Measurements from ENCODE around the gene OLIG1. TPM values are rescaled to one million over a fixed set of nuclear protein-coding genes. Genes with fewer than 3 reads are reported as not detected.

Gene OLIG1
- total and polyA plus RNA-seq, 2 of the 13 experiments (the other 11 are each of a cell fraction or from before 2014, with no cell fraction given), result not detected

DNA sequence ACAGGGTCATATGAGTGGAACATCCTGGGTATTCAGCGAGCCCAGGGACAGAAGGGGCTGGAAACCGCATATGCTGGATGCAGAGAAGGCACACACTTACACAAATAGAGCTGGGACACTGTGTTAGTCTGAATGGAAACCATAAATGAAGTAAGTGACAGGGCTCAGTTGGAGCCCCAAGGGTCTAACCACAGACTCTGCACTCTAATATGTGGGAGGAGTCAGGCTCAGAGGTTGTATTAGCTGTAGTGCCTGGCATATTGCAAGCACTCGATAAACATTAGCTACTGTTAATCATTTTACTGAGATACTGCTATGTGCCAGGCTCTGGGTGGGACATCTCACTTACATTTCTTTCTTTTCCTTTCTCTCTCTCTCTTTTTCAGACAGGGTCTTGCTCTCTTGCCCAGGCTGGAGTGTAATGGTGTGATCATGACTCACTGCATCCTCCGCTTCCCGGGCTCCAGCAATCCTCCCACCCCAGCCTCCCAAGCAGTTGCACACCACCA is 6.5 kb upstream of the OLIG1 start:
- intact Hi-C loops (cut with micrococcal nuclease; ENCODE audit: unreplicated experiment), result no loop called here
- in situ Hi-C loops (cut with HindIII; ENCODE audit: extremely low pct_ligation_motif_present, low pct_unique_long_range_greater_than_20kb), result no loop called here
- Histone ChIP-seq H3K4me1 (ENCODE audit: insufficient read depth, low read length) (no peaks in the 10 kb centered on the region), H3K27ac (ENCODE audit: extremely low read length, insufficient read depth, low read length) (no peak overlapping the region), H2AFZ (ENCODE audit: low read length) (no peak overlapping the region), H3K4me2 (ENCODE audit: low read depth, low read length) (no peak overlapping the region), H3K36me3 (replicated peaks in 1 of 2; ENCODE audit: control insufficient read depth in 1 of 2, insufficient read depth in 2 of 2, low read length in 2 of 2) (no peaks in the 10 kb centered on the region), H4K20me1 (ENCODE audit: insufficient read depth, low read length) (no peaks in the 10 kb centered on the region), H3K9ac (ENCODE audit: insufficient read depth, low read depth, low read length) (no peak overlapping the region), H3K9me3 (ENCODE audit: low read length) (no peaks in the 10 kb centered on the region), H3K79me2 (ENCODE audit: insufficient read depth, low read length) (no peaks in the 10 kb centered on the region), H3K27me3 (ENCODE audit: control insufficient read depth in 1 of 2, insufficient read depth in 2 of 2, low read length in 2 of 2) (peaks cover 3 to 25% of the 10 kb centered on the region in 2 experiments; a peak in 4 of 5 replicates), H3K4me3 (replicated peaks in 1 of 3; ENCODE audit: insufficient read depth in 1 of 3, low read depth in 2 of 3, low read length in 3 of 3) (no peak overlapping the region)
- DNase-seq (ENCODE audit: low spot score), result no peak
- ATAC-seq, result no peak
- WGBS (ENCODE audit: low lambda C conversion rate), result 41% methylated on average over 5 of the region's 5 CpGs
- BruUV-seq (replicated peaks), result no TSS peak
- CTCF ChIA-PET (ENCODE audit: low intra/inter-chr PET ratio, low total read pairs), result no interaction called here
- POLR2A ChIA-PET, result no interaction called here
- FAIRE-seq, result no peak
- TF ChIP-seq ZNF724P (CRISPR knock-in tag; IDR thresholded peaks at IDR 0.05; ENCODE audit: borderline replicate concordance) (no peak), ZNF713 (CRISPR knock-in tag; IDR thresholded peaks at IDR 0.05) (no peak), KLF13 (CRISPR knock-in tag; IDR thresholded peaks at IDR 0.05) (no peak)
- TF ChIP-seq, protein P1, sequence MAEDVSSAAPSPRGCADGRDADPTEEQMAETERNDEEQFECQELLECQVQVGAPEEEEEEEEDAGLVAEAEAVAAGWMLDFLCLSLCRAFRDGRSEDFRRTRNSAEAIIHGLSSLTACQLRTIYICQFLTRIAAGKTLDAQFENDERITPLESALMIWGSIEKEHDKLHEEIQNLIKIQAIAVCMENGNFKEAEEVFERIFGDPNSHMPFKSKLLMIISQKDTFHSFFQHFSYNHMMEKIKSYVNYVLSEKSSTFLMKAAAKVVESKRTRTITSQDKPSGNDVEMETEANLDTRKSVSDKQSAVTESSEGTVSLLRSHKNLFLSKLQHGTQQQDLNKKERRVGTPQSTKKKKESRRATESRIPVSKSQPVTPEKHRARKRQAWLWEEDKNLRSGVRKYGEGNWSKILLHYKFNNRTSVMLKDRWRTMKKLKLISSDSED (CRISPR knock-in tag; IDR thresholded peaks at IDR 0.05), result no peak

DNA sequence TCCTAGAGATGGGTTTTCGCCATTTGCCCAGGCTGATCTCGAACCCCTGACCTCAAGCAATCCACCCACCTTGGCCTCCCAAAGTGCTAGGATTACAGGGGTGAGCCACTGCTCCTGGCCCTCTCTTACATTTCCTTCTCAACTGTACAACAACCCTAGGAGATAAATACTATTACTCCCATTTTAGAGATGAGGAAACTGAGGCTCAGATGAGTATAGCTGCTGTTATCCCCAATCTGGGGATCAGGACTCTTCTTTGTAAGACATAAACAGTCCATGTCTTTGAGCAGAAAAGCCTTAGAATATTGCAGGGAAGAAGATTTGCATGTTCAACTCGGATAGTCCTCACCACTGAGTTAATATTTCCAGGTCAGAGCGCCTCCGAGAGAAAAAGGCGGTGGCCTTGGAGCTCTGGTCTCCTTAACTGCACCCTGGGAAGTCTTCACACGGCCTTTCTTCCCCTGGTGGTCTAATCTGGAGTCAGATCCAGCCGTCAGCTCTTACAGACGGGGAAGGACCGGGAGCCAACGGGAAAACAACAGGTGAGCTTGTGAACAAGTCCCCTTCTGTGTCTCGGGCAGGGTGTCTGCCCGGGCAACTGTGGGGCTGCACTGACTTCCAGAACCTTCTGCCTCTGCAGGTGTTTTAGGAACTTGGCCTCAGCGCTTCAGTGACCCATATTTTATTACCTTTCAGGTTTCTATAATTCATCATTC is 5.9 kb upstream of the OLIG1 start:
- no peak overlapping the region for H3K9ac ChIP-seq (ENCODE audit: insufficient read depth, low read depth, low read length)
- H2AFZ ChIP-seq (ENCODE audit: low read length), result no peak overlapping the region
- no peak overlapping the region for H3K4me2 ChIP-seq (ENCODE audit: low read depth, low read length)
- H4K20me1 ChIP-seq (ENCODE audit: insufficient read depth, low read length), result no peaks in the 10 kb centered on the region
- no peaks in the 10 kb centered on the region for H3K79me2 ChIP-seq (ENCODE audit: insufficient read depth, low read length)
- DNase-seq (ENCODE audit: low spot score) (no peak), FAIRE-seq (no peak), ATAC-seq (peak; percentile 43; the same call in 2 of the 3 replicates)
- CTCF ChIA-PET (ENCODE audit: low intra/inter-chr PET ratio, low total read pairs), result no interaction called here
- BruUV-seq (replicated peaks), result no TSS peak
- H3K27ac ChIP-seq (ENCODE audit: extremely low read length, insufficient read depth, low read length), result no peak overlapping the region
- no peaks in the 10 kb centered on the region for H3K4me1 ChIP-seq (ENCODE audit: insufficient read depth, low read length)
- H3K36me3 ChIP-seq (replicated peaks in 1 of 2; ENCODE audit: control insufficient read depth in 1 of 2, insufficient read depth in 2 of 2, low read length in 2 of 2), result no peaks in the 10 kb centered on the region
- 28% methylated on average over 8 of the region's 14 CpGs for WGBS (ENCODE audit: low lambda C conversion rate)
- peaks cover 3 to 31% of the 10 kb centered on the region in 2 experiments; a peak in 4 of 5 replicates for H3K27me3 ChIP-seq (ENCODE audit: control insufficient read depth in 1 of 2, insufficient read depth in 2 of 2, low read length in 2 of 2)
- peak; percentile 50; the same call in 1 of the 2 replicates for TF ChIP-seq ZNF629 (CRISPR knock-in tag; conservative IDR thresholded peaks at IDR 0.05)
- TF ChIP-seq HHEX (CRISPR knock-in tag; IDR thresholded peaks at IDR 0.05), result no peak
- TF ChIP-seq, protein P2, sequence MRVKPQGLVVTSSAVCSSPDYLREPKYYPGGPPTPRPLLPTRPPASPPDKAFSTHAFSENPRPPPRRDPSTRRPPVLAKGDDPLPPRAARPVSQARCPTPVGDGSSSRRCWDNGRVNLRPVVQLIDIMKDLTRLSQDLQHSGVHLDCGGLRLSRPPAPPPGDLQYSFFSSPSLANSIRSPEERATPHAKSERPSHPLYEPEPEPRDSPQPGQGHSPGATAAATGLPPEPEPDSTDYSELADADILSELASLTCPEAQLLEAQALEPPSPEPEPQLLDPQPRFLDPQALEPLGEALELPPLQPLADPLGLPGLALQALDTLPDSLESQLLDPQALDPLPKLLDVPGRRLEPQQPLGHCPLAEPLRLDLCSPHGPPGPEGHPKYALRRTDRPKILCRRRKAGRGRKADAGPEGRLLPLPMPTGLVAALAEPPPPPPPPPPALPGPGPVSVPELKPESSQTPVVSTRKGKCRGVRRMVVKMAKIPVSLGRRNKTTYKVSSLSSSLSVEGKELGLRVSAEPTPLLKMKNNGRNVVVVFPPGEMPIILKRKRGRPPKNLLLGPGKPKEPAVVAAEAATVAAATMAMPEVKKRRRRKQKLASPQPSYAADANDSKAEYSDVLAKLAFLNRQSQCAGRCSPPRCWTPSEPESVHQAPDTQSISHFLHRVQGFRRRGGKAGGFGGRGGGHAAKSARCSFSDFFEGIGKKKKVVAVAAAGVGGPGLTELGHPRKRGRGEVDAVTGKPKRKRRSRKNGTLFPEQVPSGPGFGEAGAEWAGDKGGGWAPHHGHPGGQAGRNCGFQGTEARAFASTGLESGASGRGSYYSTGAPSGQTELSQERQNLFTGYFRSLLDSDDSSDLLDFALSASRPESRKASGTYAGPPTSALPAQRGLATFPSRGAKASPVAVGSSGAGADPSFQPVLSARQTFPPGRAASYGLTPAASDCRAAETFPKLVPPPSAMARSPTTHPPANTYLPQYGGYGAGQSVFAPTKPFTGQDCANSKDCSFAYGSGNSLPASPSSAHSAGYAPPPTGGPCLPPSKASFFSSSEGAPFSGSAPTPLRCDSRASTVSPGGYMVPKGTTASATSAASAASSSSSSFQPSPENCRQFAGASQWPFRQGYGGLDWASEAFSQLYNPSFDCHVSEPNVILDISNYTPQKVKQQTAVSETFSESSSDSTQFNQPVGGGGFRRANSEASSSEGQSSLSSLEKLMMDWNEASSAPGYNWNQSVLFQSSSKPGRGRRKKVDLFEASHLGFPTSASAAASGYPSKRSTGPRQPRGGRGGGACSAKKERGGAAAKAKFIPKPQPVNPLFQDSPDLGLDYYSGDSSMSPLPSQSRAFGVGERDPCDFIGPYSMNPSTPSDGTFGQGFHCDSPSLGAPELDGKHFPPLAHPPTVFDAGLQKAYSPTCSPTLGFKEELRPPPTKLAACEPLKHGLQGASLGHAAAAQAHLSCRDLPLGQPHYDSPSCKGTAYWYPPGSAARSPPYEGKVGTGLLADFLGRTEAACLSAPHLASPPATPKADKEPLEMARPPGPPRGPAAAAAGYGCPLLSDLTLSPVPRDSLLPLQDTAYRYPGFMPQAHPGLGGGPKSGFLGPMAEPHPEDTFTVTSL (CRISPR knock-in tag; IDR thresholded peaks at IDR 0.05; ENCODE audit: borderline replicate concordance), result no peak
- H3K9me3 ChIP-seq (ENCODE audit: low read length), result no peaks in the 10 kb centered on the region
- intact Hi-C loops (cut with micrococcal nuclease; ENCODE audit: unreplicated experiment) (no loop called here), in situ Hi-C loops (cut with HindIII; ENCODE audit: extremely low pct_ligation_motif_present, low pct_unique_long_range_greater_than_20kb) (no loop called here)
- POLR2A ChIA-PET, result no interaction called here
- H3K4me3 ChIP-seq (replicated peaks in 1 of 3; ENCODE audit: insufficient read depth in 1 of 3, low read depth in 2 of 3, low read length in 3 of 3), result no peak overlapping the region

Measured in HepG2 (cell line).